Spleen (tissue), 11 donors: ENCODE results near the gene EIF4E. TPM values are rescaled to one million over a fixed set of nuclear protein-coding genes. Genes with fewer than 3 reads are reported as not detected.

ENCODE experiments used
- DNase-seq: peaks from one replicate; pipeline ENCODE4 v3.0.0-alpha.2; 2020
- H3K27ac ChIP-seq, 8 donors: fragments of 200-600 bp; sonication (generic) in 7 of 8; 1 replicate in 4 of 8; 2 replicates in 4 of 8; pipeline versions ENCODE4 v1.5.0 to v1.8.0; 2016 to 2021; ENCODE audit warnings: inconsistent platforms in 4 of 8, mild to moderate bottlenecking in 4 of 8, moderate library complexity in 1 of 8
- H3K27me3 ChIP-seq, 7 donors: fragments of 200-600 bp; sonication (generic) in 6 of 7; replicated peaks in 1 of 7; 1 replicate in 4 of 7; 2 replicates in 3 of 7; pipeline versions ENCODE4 v1.5.0 to v1.8.0; 2016 to 2021; ENCODE audit warnings: inconsistent platforms in 3 of 7, mild to moderate bottlenecking in 1 of 7
- H3K36me3 ChIP-seq, 6 donors: fragments of 200-600 bp; sonication (generic) in 5 of 6; 1 replicate in 4 of 6; 2 replicates in 2 of 6; pipeline versions ENCODE4 v1.5.0 to v1.8.0; 2016 to 2021; ENCODE audit warnings: inconsistent platforms in 2 of 6
- H3K4me1 ChIP-seq, 6 donors: fragments of 200-600 bp; sonication (generic) in 5 of 6; 1 replicate in 3 of 6; 2 replicates in 3 of 6; pipeline versions ENCODE4 v1.5.0 to v1.8.0; 2016 to 2021; ENCODE audit warnings: inconsistent platforms in 3 of 6
- H3K4me3 ChIP-seq, 8 donors: fragments of 200-600 bp; sonication (generic) in 7 of 8; 1 replicate in 4 of 8; 2 replicates in 4 of 8; pipeline versions ENCODE4 v1.5.0 to v1.8.0; 2016 to 2021; ENCODE audit warnings: inconsistent platforms in 4 of 8, mild to moderate bottlenecking in 4 of 8, moderate library complexity in 2 of 8
- H3K9me3 ChIP-seq, 8 donors: fragments of 200-600 bp; sonication (generic) in 7 of 8; 1 replicate in 4 of 8; 2 replicates in 4 of 8; pipeline versions ENCODE4 v1.5.0 to v1.8.0; 2016 to 2021; ENCODE audit warnings: inconsistent platforms in 4 of 8
- CTCF ChIP-seq, 11 experiments: fragments of 200-600 bp in 7 of 11; fragments of 450-650 bp in 4 of 11; sonication (generic) in 4 of 11; IDR thresholded peaks in 8 of 11; conservative IDR thresholded peaks in 3 of 11; 1 replicate in 7 of 11; 2 replicates in 4 of 11; pipeline versions ENCODE4 v1.4.0 to v1.8.0; 2016 to 2021; ENCODE audit warnings: antibody characterized with exemption in 11 of 11, inconsistent platforms in 4 of 11, mild to moderate bottlenecking in 1 of 11
- POLR2A ChIP-seq, 3 donors: fragments of 450-650 bp; IDR thresholded peaks; one replicate each; pipeline ENCODE4 v1.5.1; 2017; ENCODE audit warnings: antibody characterized with exemption in 3 of 3, mild to moderate bottlenecking in 1 of 3
- POLR2AphosphoS5 ChIP-seq, 3 donors: sonication (generic); formaldehyde crosslinking; IDR thresholded peaks; one replicate each; pipeline ENCODE4 v1.5.1; 2017; ENCODE audit warnings: antibody characterized with exemption in 3 of 3
- WGBS, 5 donors: extraction: QIAGEN DNeasy Blood & Tissue Kit in 3 of 5; methylation state at CpG; one replicate each; pipeline versions ENCODE4 v1.1.5 to v1.1.7; 2013 to 2018; 5-methylcytosine and 5-hydroxymethylcytosine counted together
- intact Hi-C: fragments of 100-400 bp; cut with DNase I; formaldehyde crosslinking; loops from one replicate; pipeline ENCODE4 v1.15.0; 2023; ENCODE audit warnings: low total_unique reads
- polyA plus RNA-seq, 3 donors: library from polyadenylated mRNA; stranded (reverse); fragments of 200-250 nt; gene quantifications; one replicate each; pipeline ENCODE4 v1.2.1, GENCODE V29; 2013
- total RNA-seq, 7 donors: library from RNA; depleted of rRNA in 3 of 7; stranded (reverse); fragments of >200 nt in 3 of 7; fragmentation: NEBNext Ultra II Directional in 4 of 7; extraction: Animal tissue kit (Norgen Biotek cat#: 25700) in 4 of 7; gene quantifications; one replicate each; pipeline versions ENCODE4 v1.1.0 to v1.2.1, GENCODE V29; 2016 to 2021
- donor health status: healthy with polysubstance abuse.
- donor health status: DM: no; HTN: no; CAD: no; lungs with moderate emphysema.
- donor health status: DM: no; HTN: no; CAD: no.
- donor health status: Bipolar disorder and iron deficiency.
- donor health status: healthy.
- donor health status: DM: no; HTN: no; CAD: no.
- donor health status: DM: yes; HTN: yes; CAD: no.

Gene EIF4E
- total and polyA plus RNA-seq, 10 donors, result 14.4 to 86.5 (median 64.9) TPM

GRCh38 chr4:98969878-98970785 lies 41.2 kb upstream of the EIF4E start:
- H3K4me1 ChIP-seq, result no peaks in the 10 kb centered on the region
- no peaks in the 10 kb centered on the region for H3K9me3 ChIP-seq
- no peak for DNase-seq
- intact Hi-C loops, result no loop called here
- no peaks in the 10 kb centered on the region for H3K27me3 ChIP-seq
- no peak overlapping the region for H3K27ac ChIP-seq
- TF ChIP-seq POLR2AphosphoS5 (IDR thresholded peaks at IDR 0.05) (no peak), POLR2A (IDR thresholded peaks at IDR 0.05) (no peak), CTCF (IDR thresholded peaks at IDR 0.05 in 8 of 11, conservative IDR thresholded peaks at IDR 0.05 in 3 of 11) (no peak)
- H3K36me3 ChIP-seq, result no peaks in the 10 kb centered on the region
- no peak overlapping the region for H3K4me3 ChIP-seq
- 31 to 71% (median 50%) methylated on average over 1 of the region's 1 CpG for WGBS, 5 donors

GRCh38 chr4:98967786-98968329 lies 38.9 kb upstream of the EIF4E start:
- Histone ChIP-seq H3K9me3 (no peaks in the 10 kb centered on the region), H3K4me3 (no peak overlapping the region), H3K36me3 (no peaks in the 10 kb centered on the region), H3K27ac (no peak overlapping the region), H3K4me1 (no peaks in the 10 kb centered on the region), H3K27me3 (no peaks in the 10 kb centered on the region)
- intact Hi-C loops, result no loop called here
- no peak for TF ChIP-seq POLR2AphosphoS5 (IDR thresholded peaks at IDR 0.05)
- no peak for TF ChIP-seq POLR2A (IDR thresholded peaks at IDR 0.05)
- TF ChIP-seq CTCF (IDR thresholded peaks at IDR 0.05 in 8 of 11, conservative IDR thresholded peaks at IDR 0.05 in 3 of 11), result no peak
- no peak for DNase-seq
- WGBS, 5 donors, result 88 to 94% (median 90%) methylated on average over 3 of the region's 3 CpGs

GRCh38 chr4:98966926-98967325 lies 38.0 kb upstream of the EIF4E start:
- Histone ChIP-seq H3K4me1 (no peaks in the 10 kb centered on the region), H3K9me3 (no peaks in the 10 kb centered on the region), H3K36me3 (no peaks in the 10 kb centered on the region), H3K4me3 (no peak overlapping the region), H3K27me3 (no peaks in the 10 kb centered on the region), H3K27ac (no peak overlapping the region)
- DNase-seq, result no peak
- intact Hi-C loops, result no loop called here
- TF ChIP-seq POLR2A (IDR thresholded peaks at IDR 0.05) (no peak), CTCF (IDR thresholded peaks at IDR 0.05 in 8 of 11, conservative IDR thresholded peaks at IDR 0.05 in 3 of 11) (no peak)
- WGBS, 5 donors, result 87 to 99% (median 91%) methylated on average over 3 of the region's 3 CpGs
